Upper lobe of right lung (tissue), 1 donor: Measurements from ENCODE around the gene ARGFX. TPM values are rescaled to one million over a fixed set of nuclear protein-coding genes. Genes with fewer than 3 reads are reported as not detected.

ENCODE experiments used
- ATAC-seq: fragments of 200-7000 bp; cut with Tn5 transposase; one replicate; pipeline ENCODE4 v1.9.1; 2020; ENCODE audit warnings: mild to moderate bottlenecking, moderate library complexity
- DNase-seq: peaks from one replicate; pipeline ENCODE4 v3.0.0-alpha.2; 2020
- H3K27ac ChIP-seq: fragments of 200-600 bp; one replicate; pipeline ENCODE4 v1.8.0; 2022
- H3K27me3 ChIP-seq: fragments of 200-600 bp; one replicate; pipeline ENCODE4 v1.8.0; 2022; ENCODE audit warnings: mild to moderate bottlenecking
- H3K36me3 ChIP-seq: fragments of 200-600 bp; one replicate; pipeline ENCODE4 v1.8.0; 2022
- H3K4me1 ChIP-seq: fragments of 200-600 bp; one replicate; pipeline ENCODE4 v1.8.0; 2022
- H3K4me3 ChIP-seq: fragments of 200-600 bp; one replicate; pipeline ENCODE4 v1.8.0; 2022; ENCODE audit warnings: mild to moderate bottlenecking
- H3K9me3 ChIP-seq: fragments of 200-600 bp; one replicate; pipeline ENCODE4 v1.8.0; 2022
- intact Hi-C: fragments of 100-400 bp; cut with DNase I; formaldehyde crosslinking; loops from one replicate; pipeline ENCODE4 v1.11.0; 2022
- long read RNA-seq: library from polyadenylated mRNA; unstranded; transcript quantifications from one replicate; pipeline ENCODE4 v2.0.0, GENCODE V29; 2021
- total RNA-seq: library from RNA; stranded (reverse); fragmentation: NEBNext Ultra II Directional; extraction: Animal tissue kit (Norgen Biotek cat#: 25700); gene quantifications from one replicate; pipeline ENCODE4 v1.2.1, GENCODE V29; 2021
- TF ChIP-seq, protein P1 (sequence below): fragments of 200-600 bp; IDR thresholded peaks from one replicate; pipeline ENCODE4 v1.8.0; 2022; ENCODE audit warnings: antibody characterized with exemption
- donor health status: DM: no; HTN: yes; CAD: no; lungs with severe emphysema.

Gene ARGFX
- not detected for total RNA-seq
- long read RNA-seq = 0 reads

- intact Hi-C loops = no loop called here
- ATAC-seq (no peak), DNase-seq (no peak)
- H3K9me3 ChIP-seq = no peaks in the 10 kb centered on the region
- no peak within 1 kb of the TSS for H3K4me3 ChIP-seq
- H3K4me1 ChIP-seq = no peaks in the 10 kb centered on the region
- TF ChIP-seq, protein P1, sequence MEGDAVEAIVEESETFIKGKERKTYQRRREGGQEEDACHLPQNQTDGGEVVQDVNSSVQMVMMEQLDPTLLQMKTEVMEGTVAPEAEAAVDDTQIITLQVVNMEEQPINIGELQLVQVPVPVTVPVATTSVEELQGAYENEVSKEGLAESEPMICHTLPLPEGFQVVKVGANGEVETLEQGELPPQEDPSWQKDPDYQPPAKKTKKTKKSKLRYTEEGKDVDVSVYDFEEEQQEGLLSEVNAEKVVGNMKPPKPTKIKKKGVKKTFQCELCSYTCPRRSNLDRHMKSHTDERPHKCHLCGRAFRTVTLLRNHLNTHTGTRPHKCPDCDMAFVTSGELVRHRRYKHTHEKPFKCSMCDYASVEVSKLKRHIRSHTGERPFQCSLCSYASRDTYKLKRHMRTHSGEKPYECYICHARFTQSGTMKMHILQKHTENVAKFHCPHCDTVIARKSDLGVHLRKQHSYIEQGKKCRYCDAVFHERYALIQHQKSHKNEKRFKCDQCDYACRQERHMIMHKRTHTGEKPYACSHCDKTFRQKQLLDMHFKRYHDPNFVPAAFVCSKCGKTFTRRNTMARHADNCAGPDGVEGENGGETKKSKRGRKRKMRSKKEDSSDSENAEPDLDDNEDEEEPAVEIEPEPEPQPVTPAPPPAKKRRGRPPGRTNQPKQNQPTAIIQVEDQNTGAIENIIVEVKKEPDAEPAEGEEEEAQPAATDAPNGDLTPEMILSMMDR = no peak
- no peak within 1 kb of the TSS for H3K27ac ChIP-seq
- H3K27me3 ChIP-seq = no peaks in the 10 kb centered on the region
- H3K36me3 ChIP-seq = no peaks in the 10 kb centered on the region
Observed at GRCh38 chr3:121567649-121568048, at the start of gene ARGFX. ARGFX (plus strand) TSS chr3:121567949; CDS start chr3:121570714, 2,765 bp downstream.

DNA sequence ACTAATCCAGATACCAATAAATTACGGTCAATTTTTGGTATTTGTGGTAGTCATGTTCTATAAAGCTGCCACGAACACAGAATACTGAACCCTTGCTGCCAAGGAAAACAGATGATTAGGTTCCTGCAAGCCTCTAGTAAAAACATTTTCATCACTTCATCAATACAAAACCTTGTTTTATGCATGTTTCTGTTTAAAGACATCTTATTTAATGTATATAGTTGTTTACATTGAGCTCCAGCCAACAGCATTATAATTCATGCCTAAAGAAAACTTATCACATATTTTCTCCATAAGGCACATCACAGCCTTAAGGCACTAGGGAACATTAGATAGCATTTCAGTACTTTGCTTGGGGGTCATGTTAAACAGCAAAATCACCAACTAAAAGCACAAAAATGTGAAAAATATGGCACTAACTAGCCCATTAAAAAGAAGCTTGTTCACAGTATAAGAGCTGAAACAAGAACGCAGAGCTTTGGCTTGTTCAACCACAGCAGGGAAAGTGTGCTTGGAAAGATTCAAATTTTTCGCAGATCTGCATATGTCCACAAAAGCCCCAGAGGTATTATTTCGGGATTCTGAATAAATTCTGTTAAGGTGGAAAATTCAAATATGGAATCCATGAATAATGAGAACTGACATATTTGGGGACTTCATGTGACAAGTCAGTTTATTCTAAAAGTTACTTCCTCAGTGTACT is 49.6 kb upstream of the ARGFX start:
- TF ChIP-seq, protein P1 = no peak
- H3K4me1 ChIP-seq = no peaks in the 10 kb centered on the region
- H3K27me3 ChIP-seq = no peaks in the 10 kb centered on the region
- intact Hi-C loops = no loop called here
- no peak overlapping the region for H3K27ac ChIP-seq
- DNase-seq (no peak), ATAC-seq (no peak)
- peaks cover 5% of the 10 kb centered on the region for H3K9me3 ChIP-seq
- no peak overlapping the region for H3K4me3 ChIP-seq
- H3K36me3 ChIP-seq = no peaks in the 10 kb centered on the region

DNA sequence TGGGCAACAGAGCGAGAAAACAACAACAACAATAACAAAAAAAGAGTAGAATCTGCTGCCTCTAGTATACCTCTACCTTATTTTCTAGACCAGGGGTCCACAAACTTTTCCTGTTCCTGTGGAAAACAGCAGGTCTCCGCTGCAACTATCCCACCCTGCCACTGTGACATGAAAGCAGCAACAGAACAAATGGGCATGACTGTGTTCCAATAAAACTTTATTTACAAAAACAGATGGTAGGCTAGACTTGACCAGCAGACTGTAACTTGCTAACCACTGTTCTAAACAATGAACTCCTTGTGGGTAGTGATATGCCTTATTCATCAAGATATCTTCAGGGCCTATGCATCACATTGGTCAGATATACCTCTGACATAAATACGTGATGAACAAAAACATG is 47.2 kb upstream of the ARGFX start:
- H3K4me1 ChIP-seq = no peaks in the 10 kb centered on the region
- no peaks in the 10 kb centered on the region for H3K36me3 ChIP-seq
- H3K27ac ChIP-seq = no peak overlapping the region
- intact Hi-C loops = no loop called here
- DNase-seq = no peak
- no peaks in the 10 kb centered on the region for H3K27me3 ChIP-seq
- H3K4me3 ChIP-seq = no peak overlapping the region
- TF ChIP-seq, protein P1 = no peak
- ATAC-seq = no peak
- H3K9me3 ChIP-seq = peaks cover 5% of the 10 kb centered on the region

- Histone ChIP-seq H3K9me3 (no peaks in the 10 kb centered on the region), H3K27me3 (no peaks in the 10 kb centered on the region), H3K27ac (no peak overlapping the region), H3K36me3 (no peaks in the 10 kb centered on the region), H3K4me3 (no peak overlapping the region), H3K4me1 (no peaks in the 10 kb centered on the region)
- intact Hi-C loops = no loop called here
- ATAC-seq (no peak), DNase-seq (no peak)
- TF ChIP-seq, protein P1 = peak; percentile 29
Observed at GRCh38 chr3:121529308-121529707, 38.4 kb upstream of the ARGFX start.

- DNase-seq = no peak
- no peaks in the 10 kb centered on the region for H3K9me3 ChIP-seq
- TF ChIP-seq, protein P1 = no peak
- H3K4me1 ChIP-seq = no peaks in the 10 kb centered on the region
- no peak overlapping the region for H3K4me3 ChIP-seq
- H3K36me3 ChIP-seq = no peaks in the 10 kb centered on the region
- intact Hi-C loops = no loop called here
- ATAC-seq = no peak
- H3K27me3 ChIP-seq = no peaks in the 10 kb centered on the region
- H3K27ac ChIP-seq = no peak overlapping the region
Observed at GRCh38 chr3:121531269-121531668, 36.5 kb upstream of the ARGFX start.
